Stimulated activated CD8-positive, alpha-beta memory T cell treated with anti-CD3 and anti-CD28 coated beads, Interleukin-12 subunit alpha, Interleukin-12 subunit beta, amount 100 ng/mL, for 4 hours (primary cell): ENCODE data around the gene HNRNPK.
A peak's percentile ranks its signal among the peaks of the same experiment; 100 is the strongest.

ENCODE experiments used
- DNase-seq: peaks from one replicate; pipeline ENCODE4 v3.0.0-alpha.2; 2020; ENCODE audit warnings: low read depth

HNRNPK gene

DNA sequence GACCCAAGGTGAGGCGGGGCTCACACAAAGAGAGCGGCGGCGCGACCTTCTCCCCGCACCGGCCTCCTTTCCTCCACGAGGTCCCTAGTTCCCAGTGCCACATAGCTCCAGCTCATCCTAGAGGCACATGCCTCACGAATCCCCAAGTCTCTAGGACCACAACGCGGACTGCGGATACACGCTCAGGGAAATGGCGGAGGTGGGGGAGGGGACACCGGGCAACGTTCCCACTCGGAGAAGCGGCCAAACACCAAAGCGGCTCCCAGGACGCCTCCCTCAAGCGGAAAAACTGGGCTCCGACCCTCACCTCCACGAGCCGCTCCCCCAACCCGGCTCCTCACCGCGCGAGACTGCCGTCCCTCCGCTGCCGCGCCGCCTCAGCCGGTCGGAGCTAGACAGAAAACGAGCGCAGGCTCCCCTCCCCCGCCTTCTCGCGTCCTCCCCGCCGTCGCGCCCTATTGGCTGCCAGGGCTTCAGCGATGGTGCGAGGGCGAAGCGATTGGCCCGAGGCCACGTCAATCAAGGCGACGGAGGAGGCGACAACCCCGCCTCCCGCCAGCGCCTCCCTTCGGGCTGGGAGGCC is at the start of gene HNRNPK:
Gene HNRNPK (minus strand): TSS at position 404 of the 583 bp plus-strand sequence. CDS start 1,963 bp downstream, outside the sequence.
- peak; percentile 98 for DNase-seq

DNA sequence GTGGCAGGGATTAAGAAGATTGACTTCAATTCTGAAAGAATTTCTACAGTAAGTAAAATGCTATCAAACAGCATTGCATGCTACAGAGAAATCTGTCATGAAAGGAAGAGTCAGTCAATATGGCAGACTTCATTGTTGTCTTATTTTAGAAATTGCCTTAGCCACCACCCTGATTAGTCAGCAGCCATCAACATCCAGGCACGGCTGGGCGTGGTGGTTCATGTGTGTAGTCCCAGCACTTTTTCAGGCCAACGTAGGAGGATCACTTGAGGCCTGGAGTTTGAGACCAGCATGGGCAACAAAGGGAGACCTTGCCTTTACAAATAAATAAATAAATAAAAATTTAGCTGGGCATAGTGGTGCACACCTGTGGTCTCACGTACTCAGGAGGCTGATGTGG is 47.2 kb upstream of the HNRNPK start:
- no peak for DNase-seq

DNA sequence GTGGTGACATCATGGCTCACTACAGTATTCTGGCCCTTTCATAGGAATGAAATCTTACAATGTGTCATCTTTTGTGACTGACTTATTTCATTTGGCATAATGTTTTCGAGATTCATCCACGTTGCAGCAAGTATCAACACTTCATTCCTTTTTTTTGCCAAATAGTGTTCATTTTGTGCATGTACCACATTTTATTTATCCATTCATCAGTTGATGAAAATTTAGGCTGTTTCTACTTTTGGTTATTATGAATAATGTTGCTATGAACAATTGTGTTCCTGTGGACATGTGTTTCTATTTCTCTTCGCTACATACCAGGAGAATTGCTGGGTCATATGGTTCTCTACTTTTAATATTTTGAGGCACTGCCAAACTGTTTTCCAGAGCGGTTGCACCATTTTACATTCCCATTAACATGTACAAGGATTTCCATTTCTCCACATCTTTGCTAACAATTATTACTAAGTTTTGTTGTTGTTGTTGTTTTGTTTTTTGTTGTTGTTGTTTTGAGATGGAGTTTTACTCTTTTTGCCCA is 44.1 kb upstream of the HNRNPK start:
- DNase-seq, result no peak

DNA sequence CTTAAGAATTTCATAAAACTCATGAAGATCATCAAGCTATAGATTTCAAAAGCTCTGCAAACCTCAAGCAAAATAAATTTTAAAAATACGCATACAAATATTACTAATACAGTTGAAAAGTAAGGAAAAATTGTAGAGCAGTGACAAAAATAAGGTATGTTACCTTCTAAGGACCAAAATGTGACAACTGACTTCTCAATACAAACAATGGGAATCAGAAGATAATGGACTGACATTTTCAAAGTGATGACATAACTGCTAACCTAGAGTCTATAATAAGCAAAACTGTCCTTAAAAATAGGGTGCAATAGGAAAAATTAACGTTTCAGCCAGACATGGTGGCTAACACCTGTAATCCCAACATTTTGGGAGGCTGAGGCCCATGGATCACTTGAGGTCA is 27.6 kb upstream of the HNRNPK start:
- DNase-seq, result no peak

DNA sequence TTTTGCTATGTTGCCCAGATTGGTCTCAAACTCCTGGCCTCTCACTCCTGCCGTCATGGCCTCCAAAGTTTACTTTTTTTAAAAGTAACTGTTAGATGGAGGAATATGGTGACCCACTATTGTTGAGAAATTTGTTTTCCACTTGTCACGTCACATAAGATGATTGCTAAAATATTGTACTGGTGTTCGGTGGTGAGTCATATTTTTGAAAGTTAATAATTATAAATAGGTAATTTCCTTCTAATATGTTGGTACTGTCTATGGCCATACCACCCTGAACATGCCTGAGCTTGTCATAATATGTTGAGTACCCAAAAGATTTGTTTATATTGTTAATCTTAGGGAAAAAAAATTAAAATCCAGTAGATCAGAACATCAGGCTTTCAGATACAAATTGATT is 23.2 kb upstream of the HNRNPK start:
- DNase-seq, result no peak

DNA sequence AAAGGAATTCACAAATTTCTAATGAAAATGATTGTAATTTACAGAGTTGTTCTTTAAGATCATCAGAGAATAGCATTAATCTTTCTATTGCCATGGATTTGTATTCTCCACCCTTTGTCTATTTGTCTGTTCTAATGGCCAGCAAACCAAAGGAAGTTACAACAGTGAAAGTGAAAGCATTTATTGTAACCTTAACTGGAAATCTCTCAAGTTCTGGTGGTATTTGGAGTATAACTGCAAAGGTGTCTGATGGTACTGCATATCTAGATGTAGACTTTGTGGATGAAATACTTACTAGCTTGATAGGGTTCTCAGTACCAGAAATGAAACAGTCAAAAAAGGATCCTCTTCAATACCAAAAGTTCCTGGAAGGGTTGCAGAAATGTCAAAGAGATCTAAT is 22.3 kb upstream of the HNRNPK start:
- DNase-seq, result no peak

DNA sequence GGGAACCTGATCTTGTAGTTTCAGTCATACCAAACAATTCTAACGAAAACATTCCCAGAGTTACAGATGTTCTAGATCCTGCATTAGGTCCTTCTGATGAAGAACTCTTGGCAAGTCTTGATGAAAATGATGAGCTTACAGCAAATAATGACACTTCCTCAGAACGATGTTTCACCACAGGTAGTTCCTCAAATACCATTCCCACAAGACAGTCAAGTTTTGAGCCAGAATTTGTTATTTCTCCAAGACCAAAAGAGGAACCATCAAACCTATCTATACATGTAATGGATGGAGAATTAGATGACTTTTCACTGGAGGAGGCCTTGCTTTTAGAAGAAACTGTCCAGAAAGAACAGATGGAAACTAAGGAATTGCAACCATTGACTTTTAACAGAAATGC is 21.6 kb upstream of the HNRNPK start:
- DNase-seq, result no peak

DNA sequence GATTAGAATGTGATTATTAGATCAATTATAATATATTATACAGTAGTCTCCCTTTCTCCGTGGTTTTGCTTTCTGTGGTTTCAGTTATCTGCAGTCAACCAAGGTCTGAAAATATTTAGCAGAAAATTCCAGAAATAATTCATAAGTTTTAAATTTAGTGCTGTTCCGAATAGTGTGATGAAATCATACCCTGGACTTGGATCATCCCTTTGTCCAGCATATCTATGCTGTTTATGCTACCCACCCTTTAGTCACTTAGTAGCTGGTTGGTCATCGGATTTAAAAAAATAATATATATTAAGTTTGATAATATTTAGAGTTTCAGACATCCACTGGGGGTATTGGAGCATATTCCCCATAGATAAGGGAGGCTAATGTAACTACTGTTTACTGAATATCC is 20.2 kb upstream of the HNRNPK start:
- DNase-seq, result no peak

DNA sequence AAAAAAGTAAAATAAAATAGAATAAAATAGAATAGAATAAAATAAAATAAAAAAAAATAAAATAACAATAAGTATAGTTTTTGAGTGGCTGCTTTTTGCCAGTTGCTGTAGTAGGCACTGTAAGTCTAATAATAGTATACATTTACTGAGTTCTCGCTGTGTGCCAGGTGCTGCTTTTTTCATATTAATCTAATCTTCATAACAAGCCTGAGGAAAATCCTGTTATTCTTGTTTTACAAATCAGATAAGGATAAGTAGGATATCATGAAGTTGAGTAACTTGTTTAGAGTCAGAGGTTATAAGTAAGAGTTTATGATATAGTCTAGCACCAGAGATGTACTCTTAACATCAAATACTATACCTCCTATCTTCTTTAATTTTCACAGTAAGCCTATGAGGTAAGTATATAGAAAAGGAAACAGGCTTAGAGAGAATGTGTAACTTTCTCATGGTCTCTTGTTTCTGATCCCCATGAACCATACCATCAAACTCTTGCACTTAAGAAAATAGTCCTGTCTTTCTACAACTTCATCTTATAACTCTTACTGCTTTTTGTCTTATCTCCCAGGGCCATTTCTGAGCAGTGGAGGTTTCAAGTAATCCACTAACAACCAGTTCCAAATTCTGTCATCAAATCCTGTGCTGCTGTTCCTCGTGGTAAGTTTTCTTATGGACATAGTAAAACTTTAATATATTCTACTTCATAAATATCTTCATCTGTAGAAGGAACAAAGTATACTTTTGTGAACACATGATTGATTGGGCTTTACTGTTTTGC is 19.3 kb upstream of the HNRNPK start:
- DNase-seq, result no peak

DNA sequence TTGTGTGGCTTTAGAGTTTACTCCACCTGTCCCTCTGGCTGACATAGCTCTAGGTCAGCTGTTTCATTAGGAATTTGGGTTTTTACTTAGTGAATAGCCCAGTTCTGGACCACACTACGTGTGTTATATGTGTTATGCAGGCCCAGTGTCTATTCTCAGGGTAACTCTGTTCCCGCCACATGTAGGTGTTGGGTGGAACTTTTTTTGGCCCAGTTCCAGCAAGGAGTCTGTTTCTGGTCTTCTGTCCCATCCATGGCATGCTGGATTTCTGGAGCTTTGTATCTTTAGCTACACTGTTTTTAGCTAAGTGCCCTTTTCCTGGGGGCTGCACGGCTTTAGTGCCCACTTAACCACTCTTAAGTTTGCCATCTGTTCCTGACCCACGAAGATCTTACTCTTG is 16.1 kb upstream of the HNRNPK start:
- DNase-seq, result no peak

DNA sequence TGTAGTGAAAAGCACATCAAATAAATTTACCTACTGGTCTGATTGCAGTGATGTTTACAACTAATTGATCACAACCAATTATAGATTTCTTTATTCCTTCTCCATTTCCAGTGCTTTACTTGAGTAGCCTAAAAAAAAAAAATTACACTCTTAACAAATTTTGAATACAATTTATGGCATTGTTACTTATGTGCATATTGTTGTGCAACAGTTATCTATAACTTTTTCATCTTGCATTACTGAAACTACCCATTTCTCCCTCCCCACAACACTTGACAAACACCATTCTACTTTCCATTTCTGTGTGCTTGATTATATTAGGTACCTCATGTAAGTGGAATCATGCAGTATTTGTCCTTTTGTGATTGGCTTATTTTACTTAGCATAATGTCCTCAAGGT is 12.9 kb upstream of the HNRNPK start:
- DNase-seq, result no peak

DNA sequence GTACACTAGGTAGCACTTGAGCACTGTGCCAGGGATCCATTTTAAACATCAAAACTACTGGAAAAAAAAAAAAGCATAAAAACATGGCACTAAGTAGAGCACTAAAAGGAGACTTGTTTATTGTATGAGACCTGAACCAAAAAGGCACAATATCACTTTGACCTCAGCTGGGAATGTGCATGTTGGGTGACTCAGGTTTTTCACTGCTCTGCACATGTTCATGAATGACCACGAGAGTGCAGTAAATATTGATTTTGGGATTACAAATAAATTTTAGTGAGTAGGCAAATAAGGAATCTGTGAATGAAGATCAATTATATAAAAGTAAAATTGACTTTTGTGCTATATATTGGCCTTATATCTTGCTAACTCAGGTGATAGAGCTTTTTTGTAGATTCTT is 12.4 kb upstream of the HNRNPK start:
- DNase-seq, result no peak

DNA sequence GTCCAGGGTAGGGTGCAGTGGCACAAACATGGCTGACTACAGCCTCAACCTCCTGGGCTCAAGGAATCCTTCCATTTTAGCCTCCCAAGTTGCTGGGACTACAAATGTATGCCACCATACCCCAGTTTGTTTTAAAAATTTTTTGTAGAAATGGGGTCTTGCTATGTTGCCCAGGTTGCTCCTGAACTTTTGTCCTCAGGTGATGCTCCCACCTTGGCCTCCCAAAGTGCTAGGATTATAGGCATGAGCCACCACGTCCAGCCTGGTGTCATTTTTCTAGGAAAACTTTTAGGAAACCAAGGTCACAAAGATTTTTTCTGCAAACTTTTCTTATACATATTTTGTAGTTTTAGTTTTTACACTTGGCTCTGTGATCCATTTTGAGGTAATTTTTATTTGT is 11.3 kb upstream of the HNRNPK start:
- DNase-seq, result no peak

DNA sequence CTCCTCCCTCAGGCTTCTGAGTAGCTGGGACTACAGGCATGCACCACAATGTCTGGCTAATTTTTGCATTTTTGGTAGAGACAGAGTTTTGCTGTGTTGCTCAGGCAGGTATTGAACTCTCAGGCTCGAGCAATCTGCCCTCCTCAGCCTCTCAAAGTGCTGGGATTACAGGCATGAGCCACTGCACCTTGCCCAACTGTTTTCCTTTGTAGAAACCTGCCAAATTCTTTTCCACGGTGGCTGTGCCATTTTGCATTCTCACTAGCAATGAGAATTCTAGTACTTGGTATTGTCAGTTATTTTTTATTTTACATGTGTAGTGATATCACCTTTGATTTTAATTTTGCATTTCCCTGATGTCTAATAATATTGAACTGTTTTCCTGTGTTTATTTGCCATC is 8.4 kb upstream of the HNRNPK start:
- no peak for DNase-seq

DNA sequence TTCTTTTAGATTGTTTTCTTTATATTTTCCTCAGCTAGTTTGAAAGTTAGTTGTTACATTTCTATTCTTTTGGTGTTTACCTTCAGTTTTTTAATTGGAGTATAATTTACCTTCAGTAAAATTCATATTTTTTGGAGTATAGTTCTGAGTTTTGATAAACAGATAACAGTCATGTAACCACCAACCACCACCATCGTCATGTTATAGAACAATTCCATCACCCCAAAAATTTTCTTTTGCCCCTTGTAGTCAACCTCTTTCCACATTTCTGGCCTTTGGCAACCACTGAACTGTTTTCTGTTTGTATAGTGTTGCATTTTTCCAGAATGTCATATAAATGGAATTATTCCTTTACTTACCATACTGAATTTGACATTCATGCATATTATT is 7.4 kb upstream of the HNRNPK start:
- no peak for DNase-seq

DNA sequence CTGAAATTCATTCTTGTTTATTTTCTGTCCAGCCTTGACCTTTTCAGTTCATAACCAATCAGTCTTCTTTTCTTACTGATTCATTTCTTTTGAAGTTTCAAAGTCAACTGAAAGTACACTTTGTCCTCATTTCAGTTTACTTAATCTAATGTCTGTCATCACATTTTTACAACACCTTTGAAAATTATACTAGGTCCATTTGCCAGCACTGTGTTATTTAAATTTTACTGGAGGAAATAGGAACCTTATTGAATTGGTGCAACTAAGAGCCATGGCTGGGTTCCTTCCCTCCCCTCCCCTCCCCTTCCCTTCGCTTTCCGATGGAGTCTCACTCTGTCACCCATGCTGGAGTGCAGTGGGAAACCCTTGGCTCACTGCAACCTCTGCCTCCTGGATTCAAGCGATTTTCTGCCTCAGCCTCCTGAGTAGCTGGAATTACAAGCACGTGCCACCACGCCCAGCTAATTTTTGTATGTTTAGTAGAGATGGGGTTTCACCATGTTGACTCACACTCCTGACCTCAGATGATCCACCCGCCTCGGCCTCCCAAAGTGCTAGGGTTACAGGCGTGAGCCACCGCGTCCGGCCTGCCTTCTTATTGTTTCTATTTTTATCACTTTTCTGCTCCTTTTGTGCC is 6.9 kb upstream of the HNRNPK start:
- no peak for DNase-seq

DNA sequence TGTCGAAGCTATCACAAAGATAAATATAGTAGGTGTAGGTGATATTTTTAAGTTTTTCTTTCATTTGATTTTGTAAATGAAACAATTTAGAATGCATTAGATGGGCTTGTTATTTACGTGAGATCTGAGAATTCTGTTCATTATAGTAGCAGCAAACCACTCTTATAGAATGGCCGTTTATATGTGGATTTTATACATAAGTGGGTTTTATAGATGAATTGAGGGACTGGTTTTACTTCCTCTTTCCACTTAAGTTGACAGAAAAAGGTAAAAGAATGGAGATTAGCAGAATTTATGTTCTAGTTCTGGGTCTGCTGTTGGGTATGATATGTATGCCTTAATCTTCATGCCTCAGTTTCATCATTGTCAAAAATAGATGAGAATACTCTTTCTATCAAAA is 6.2 kb upstream of the HNRNPK start:
- no peak for DNase-seq

DNA sequence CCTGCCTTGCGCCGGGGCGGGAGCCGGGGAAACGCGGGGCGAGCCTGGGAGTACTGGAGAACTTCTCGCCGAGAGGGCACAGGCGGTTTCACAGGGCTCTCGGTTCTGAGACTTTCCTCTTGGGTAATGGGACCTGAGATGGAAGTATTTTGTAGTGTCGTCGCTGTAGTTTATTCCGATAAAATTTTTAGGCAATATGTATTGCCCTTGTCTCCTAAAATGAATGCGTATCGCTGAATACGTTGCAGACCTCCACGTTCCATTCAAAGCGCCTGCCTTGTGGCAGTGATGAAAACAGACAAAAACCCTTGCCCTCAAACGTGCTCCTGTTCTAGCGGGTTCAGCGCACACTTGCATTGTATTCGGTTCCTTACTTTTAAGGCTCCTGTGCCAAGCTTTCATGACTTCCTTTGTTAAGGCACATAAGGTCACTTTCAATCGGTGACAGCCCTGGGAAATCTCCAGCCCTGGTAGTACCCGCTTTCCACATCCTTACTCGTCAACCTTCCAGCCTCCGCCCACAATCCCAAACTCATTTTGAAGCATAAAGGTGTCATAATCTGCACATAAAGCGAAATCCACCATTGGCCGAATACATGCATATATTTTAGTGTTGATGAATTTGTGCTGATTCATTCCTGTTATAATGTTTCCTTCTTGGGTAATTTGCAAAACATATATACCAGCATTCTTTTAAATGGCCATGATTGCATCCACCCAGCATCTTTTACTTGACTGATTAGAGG is 1.3 kb upstream of the HNRNPK start:
- no peak for DNase-seq

DNA sequence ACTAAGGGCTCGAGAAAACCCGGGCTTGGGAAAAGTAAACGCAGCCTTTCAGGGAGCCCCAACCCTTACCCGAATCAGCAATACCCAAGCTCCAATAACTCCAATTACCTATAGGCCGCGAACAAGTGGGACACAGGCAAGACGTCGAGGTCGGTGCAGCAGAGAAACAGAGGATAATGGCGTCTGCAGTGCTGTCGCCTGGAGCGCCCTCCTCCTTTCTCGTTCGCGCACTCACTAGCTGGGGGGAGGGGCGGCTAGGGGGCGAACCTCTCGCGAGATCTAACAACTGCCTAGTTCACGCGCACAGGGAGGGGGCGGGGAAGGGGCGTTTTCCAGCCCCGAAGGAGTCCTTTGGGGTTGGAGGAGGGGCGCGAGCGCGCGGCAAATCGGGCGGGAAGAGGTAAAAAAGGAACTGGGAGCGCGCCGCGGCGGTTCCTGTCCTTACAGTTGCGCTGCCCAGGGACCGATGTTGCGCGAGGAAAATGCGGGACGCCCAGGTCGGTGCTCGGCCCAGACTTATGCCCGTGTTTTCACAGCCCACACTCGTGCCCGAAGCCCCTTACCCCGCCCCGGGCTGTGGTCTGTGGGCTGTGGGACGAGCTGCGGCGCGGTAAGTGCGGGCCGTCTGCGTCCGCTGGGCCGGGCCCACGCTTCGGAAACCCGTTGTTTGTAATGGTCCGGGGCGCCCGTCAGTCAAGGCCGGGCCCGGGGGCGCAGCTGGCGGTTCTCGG is 545 bp upstream of the HNRNPK start, which contains the start of gene RMI1:
Gene RMI1 (plus strand): TSS at position 411 of the 731 bp plus-strand sequence. CDS start 20,182 bp downstream, outside the sequence.
- peak; percentile 97 for DNase-seq

DNA sequence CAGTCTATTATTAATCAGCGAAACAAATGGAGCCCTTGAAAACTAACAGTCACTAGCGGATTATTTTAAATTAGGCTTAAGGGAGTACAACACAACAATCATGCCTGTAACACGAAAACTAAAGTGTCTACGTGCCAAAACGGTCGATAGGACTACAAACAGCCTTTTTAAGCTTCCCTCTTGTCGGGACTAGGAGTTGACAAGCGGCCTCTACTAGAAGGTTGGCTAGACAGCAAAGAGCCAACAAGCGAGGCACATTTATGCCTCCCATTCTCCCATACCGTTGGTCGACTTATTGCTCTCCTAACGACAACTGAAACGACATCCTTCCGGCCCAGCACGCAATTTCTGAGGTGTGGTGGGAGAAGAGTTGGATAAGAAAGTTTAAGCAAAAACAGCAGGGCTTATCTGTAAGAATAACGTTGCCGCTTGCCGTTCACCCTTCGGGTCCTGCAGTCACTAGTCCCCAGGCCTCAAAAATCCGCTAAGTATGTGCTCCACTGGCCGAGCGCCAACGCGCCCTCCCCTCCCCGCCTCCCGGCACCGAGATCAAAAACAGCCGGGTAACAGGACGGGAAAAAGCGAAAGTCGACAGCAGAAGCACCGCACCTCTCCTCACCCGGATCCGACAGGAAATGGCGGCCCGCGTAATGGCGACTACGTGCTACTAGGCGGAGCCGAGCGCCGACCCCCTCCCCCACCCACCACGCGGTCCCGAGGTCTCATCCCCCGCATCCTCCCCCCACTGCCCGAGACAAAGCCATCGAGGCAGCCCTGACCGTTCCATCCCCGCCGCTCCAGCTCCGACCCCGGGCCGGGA is 813 bp downstream of the HNRNPK start:
- DNase-seq, result peak; percentile 77

DNA sequence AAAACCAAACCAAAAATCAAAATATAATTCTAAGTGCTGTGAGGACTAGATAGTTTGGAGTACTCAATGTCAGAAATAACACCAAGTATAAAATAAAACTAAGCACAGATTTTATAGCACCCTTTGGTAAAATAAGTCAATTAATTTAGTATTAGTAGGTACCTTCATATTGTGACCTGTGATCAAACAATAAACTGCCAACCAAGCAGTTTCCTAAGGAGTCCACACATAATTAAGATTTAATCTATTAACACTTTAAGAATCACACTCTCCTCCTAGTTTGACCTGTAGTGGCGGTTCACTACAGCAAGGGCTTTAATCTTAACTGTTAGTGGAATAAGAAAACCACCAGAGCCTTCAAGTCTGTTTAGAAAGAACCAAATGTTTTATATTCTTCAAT is 2.8 kb downstream of the HNRNPK start:
- no peak for DNase-seq
